Keratinocyte (primary cell): ENCODE data around the gene SPDYC. TPM values are rescaled to one million over a fixed set of nuclear protein-coding genes. Genes with fewer than 3 reads are reported as not detected.

Source experiments
- DNase-seq: peaks from one replicate; pipeline ENCODE4 v3.0.0-alpha.2; 2011; ENCODE audit warnings: low read depth, missing footprints, low spot score
- FAIRE-seq: peaks from 2 replicates; lab custom pipeline; 2011; peaks lifted over from hg19 to GRCh38; lab: Jason Lieb, UNC
- H2AFZ ChIP-seq: 2 replicates; pipeline ENCODE4 v1.6.0; 2012; ENCODE audit warnings: low read length, control low read depth, inconsistent platforms; ENCODE audit not compliant: control insufficient read depth
- H3K27ac ChIP-seq: 2 replicates; pipeline ENCODE4 v1.5.1; 2011; ENCODE audit warnings: low read length; ENCODE audit not compliant: control insufficient read depth, insufficient read depth
- H3K27me3 ChIP-seq: 3 replicates; pipeline ENCODE4 v1.6.0; 2011; ENCODE audit warnings: low read length; ENCODE audit not compliant: control insufficient read depth, insufficient read depth; ENCODE audit errors: extremely low read depth
- H3K36me3 ChIP-seq, 2 experiments: 2 replicates in 1 of 2; 3 replicates in 1 of 2; pipeline ENCODE4 v1.5.1; 2011; ENCODE audit warnings: low read length in 2 of 2, mild to moderate bottlenecking in 1 of 2; ENCODE audit not compliant: control insufficient read depth in 2 of 2, insufficient read depth in 2 of 2; ENCODE audit errors: extremely low read depth in 1 of 2
- H3K4me1 ChIP-seq: 3 replicates; pipeline ENCODE4 v1.5.1; 2011; ENCODE audit warnings: low read length; ENCODE audit not compliant: control insufficient read depth, insufficient read depth; ENCODE audit errors: extremely low read depth
- H3K4me2 ChIP-seq: 3 replicates; pipeline ENCODE4 v1.6.0; 2011; ENCODE audit warnings: low read depth, low read length; ENCODE audit not compliant: control insufficient read depth, insufficient read depth; ENCODE audit errors: extremely low read depth
- H3K4me3 ChIP-seq, 3 experiments: fragments of 200-600 bp in 1 of 3; sonication (generic) in 1 of 3; 2 replicates in 2 of 3; 3 replicates in 1 of 3; pipeline ENCODE4 v1.5.1; 2011 to 2016; ENCODE audit warnings: low read length in 3 of 3, mild to moderate bottlenecking in 3 of 3, control low read depth in 2 of 3, inconsistent platforms in 1 of 3, low read depth in 1 of 3, mixed read lengths in 1 of 3, mixed run types in 1 of 3, moderate library complexity in 1 of 3; ENCODE audit not compliant: control insufficient read depth in 2 of 3, insufficient read depth in 2 of 3; ENCODE audit errors: extremely low read depth in 1 of 3
- H3K79me2 ChIP-seq: 2 replicates; pipeline ENCODE4 v1.6.0; 2012; ENCODE audit warnings: low read length; ENCODE audit not compliant: control insufficient read depth, insufficient read depth
- H3K9ac ChIP-seq: 3 replicates; pipeline ENCODE4 v1.6.0; 2011; ENCODE audit warnings: low read length; ENCODE audit not compliant: control insufficient read depth, insufficient read depth; ENCODE audit errors: extremely low read depth
- H3K9me1 ChIP-seq: 3 replicates; pipeline ENCODE4 v1.6.0; 2011; ENCODE audit warnings: low read length; ENCODE audit not compliant: control insufficient read depth, insufficient read depth; ENCODE audit errors: extremely low read depth
- H3K9me3 ChIP-seq: 2 replicates; pipeline ENCODE4 v1.5.1; 2012; ENCODE audit warnings: low read depth, low read length; ENCODE audit not compliant: control insufficient read depth
- H4K20me1 ChIP-seq: 3 replicates; pipeline ENCODE4 v1.6.0; 2011; ENCODE audit warnings: low read length; ENCODE audit not compliant: control insufficient read depth, insufficient read depth; ENCODE audit errors: extremely low read depth
- EZH2 ChIP-seq: IDR thresholded peaks from one replicate; pipeline ENCODE4 v1.6.1; 2012; ENCODE audit warnings: inconsistent platforms, mild to moderate bottlenecking, low read length, moderate library complexity
- dilution Hi-C: fragments of 300-500 bp; cut with MboI; formaldehyde crosslinking; loops from one replicate; pipeline ENCODE4 v1.7.0; 2020; ENCODE audit warnings: low sequenced_read_pairs; ENCODE audit not compliant: extremely low pct_ligation_motif_present
- polyA plus RNA-seq, 5 experiments: library from polyadenylated mRNA; depleted of rRNA in 3 of 5; stranded (reverse) in 3 of 5; stranded (forward) in 1 of 5; unstranded in 1 of 5; fragments of >200 nt; gene quantifications; 1 replicate in 1 of 5; 2 replicates in 3 of 5; 3 replicates in 1 of 5; pipeline versions ENCODE4 v1.2.1 to v1.2.3, GENCODE V29; 2011 to 2012; ENCODE audit warnings: missing spikeins in 2 of 5, low read depth in 1 of 5, low replicate concordance in 1 of 5
- TF ChIP-seq, protein P1 (sequence below), 3 experiments: IDR thresholded peaks in 1 of 3; conservative IDR thresholded peaks in 1 of 3; optimal IDR thresholded peaks in 1 of 3; 2 replicates in 2 of 3; 3 replicates in 1 of 3; pipeline versions ENCODE3 to v1.5.1; 2011; ENCODE audit warnings: low read length in 3 of 3, mild to moderate bottlenecking in 3 of 3, moderate library complexity in 2 of 3, control low read depth in 1 of 3, inconsistent platforms in 1 of 3; ENCODE audit not compliant: insufficient read depth in 2 of 3; ENCODE audit errors: extremely low read depth in 1 of 3

SPDYC gene
- polyA plus RNA-seq, 1 donor (not counting 4 experiments of a cell fraction or from before 2014, with no cell fraction given) = not detected

DNA sequence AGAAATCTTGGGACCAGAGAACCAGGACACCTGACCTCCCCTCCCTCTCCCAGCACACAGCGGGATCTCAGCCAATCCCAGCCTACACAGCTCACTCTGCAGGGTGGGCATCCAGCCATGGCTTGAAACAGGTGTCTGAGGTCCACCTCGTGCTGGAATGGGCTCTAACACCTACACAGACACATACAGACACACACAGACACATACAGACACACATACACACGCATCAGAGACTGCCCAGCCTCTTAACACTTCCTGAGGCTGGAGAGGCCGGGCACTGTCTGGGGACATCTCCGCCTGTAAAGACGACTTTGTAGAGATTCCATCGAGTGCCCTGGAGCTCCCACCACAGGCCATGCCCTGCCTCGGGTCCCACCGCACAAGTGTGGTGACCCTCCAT lies 48.4 kb downstream of the SPDYC start:
- H3K9ac ChIP-seq = no peak overlapping the region
- H3K27ac ChIP-seq = no peak overlapping the region
- H3K79me2 ChIP-seq = no peaks in the 10 kb centered on the region
- no peak for TF ChIP-seq EZH2
- TF ChIP-seq, protein P1, sequence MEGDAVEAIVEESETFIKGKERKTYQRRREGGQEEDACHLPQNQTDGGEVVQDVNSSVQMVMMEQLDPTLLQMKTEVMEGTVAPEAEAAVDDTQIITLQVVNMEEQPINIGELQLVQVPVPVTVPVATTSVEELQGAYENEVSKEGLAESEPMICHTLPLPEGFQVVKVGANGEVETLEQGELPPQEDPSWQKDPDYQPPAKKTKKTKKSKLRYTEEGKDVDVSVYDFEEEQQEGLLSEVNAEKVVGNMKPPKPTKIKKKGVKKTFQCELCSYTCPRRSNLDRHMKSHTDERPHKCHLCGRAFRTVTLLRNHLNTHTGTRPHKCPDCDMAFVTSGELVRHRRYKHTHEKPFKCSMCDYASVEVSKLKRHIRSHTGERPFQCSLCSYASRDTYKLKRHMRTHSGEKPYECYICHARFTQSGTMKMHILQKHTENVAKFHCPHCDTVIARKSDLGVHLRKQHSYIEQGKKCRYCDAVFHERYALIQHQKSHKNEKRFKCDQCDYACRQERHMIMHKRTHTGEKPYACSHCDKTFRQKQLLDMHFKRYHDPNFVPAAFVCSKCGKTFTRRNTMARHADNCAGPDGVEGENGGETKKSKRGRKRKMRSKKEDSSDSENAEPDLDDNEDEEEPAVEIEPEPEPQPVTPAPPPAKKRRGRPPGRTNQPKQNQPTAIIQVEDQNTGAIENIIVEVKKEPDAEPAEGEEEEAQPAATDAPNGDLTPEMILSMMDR (optimal IDR thresholded peaks at IDR 0.05 in 1 of 3, IDR thresholded peaks at IDR 0.05 in 1 of 3, conservative IDR thresholded peaks at IDR 0.05 in 1 of 3; ENCODE audit: extremely low read depth in 1 of 3, insufficient read depth in 2 of 3, low read length in 3 of 3) = no peak
- H3K36me3 ChIP-seq = peaks cover 0 to 19% of the 10 kb centered on the region in 2 experiments
- no peaks in the 10 kb centered on the region for H4K20me1 ChIP-seq
- dilution Hi-C loops = no loop called here
- H3K4me3 ChIP-seq = no peak overlapping the region
- H2AFZ ChIP-seq = no peak overlapping the region
- no peak overlapping the region for H3K4me2 ChIP-seq
- H3K27me3 ChIP-seq = no peaks in the 10 kb centered on the region
- no peak for DNase-seq
- no peaks in the 10 kb centered on the region for H3K9me3 ChIP-seq
- H3K4me1 ChIP-seq = no peaks in the 10 kb centered on the region
- FAIRE-seq = no peak
- no peaks in the 10 kb centered on the region for H3K9me1 ChIP-seq

DNA sequence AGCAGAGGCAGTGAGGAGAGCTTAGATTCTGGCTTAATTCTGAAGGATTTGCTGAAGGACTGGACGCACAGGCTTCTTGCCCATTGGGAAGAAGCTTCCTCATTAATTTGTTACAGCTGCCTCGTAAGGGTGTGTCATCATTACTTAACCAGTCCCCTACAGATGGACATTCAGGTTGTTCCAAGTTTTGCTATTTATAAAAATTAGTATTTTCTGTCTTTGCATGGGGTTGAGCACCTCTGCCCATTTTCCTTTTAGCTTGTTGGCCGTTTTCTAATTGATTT lies 49.8 kb downstream of the SPDYC start:
- no peak overlapping the region for H3K4me3 ChIP-seq
- dilution Hi-C loops = no loop called here
- H3K4me1 ChIP-seq = peaks cover 3% of the 10 kb centered on the region
- H3K9me1 ChIP-seq = no peaks in the 10 kb centered on the region
- H3K4me2 ChIP-seq = no peak overlapping the region
- H3K27ac ChIP-seq = no peak overlapping the region
- no peaks in the 10 kb centered on the region for H3K9me3 ChIP-seq
- no peaks in the 10 kb centered on the region for H3K27me3 ChIP-seq
- H2AFZ ChIP-seq = no peak overlapping the region
- no peak for FAIRE-seq
- H3K36me3 ChIP-seq = peaks cover 0 to 19% of the 10 kb centered on the region in 2 experiments
- DNase-seq = no peak
- no peaks in the 10 kb centered on the region for H4K20me1 ChIP-seq
- TF ChIP-seq EZH2 = no peak
- TF ChIP-seq, protein P1 (optimal IDR thresholded peaks at IDR 0.05 in 1 of 3, IDR thresholded peaks at IDR 0.05 in 1 of 3, conservative IDR thresholded peaks at IDR 0.05 in 1 of 3; ENCODE audit: extremely low read depth in 1 of 3, insufficient read depth in 2 of 3, low read length in 3 of 3) = no peak
- no peak overlapping the region for H3K9ac ChIP-seq
- no peaks in the 10 kb centered on the region for H3K79me2 ChIP-seq
